HG02610 (cell line): ENCODE data around the gene ADGRG3.

Experiments
- ATAC-seq: cut with Tn5 transposase; IDR thresholded peaks from one replicate; pipeline ENCODE4 v1.9.1; 2021; ENCODE audit warnings: mild to moderate bottlenecking, moderate library complexity; ENCODE audit not compliant: unreplicated experiment

Gene ADGRG3

DNA sequence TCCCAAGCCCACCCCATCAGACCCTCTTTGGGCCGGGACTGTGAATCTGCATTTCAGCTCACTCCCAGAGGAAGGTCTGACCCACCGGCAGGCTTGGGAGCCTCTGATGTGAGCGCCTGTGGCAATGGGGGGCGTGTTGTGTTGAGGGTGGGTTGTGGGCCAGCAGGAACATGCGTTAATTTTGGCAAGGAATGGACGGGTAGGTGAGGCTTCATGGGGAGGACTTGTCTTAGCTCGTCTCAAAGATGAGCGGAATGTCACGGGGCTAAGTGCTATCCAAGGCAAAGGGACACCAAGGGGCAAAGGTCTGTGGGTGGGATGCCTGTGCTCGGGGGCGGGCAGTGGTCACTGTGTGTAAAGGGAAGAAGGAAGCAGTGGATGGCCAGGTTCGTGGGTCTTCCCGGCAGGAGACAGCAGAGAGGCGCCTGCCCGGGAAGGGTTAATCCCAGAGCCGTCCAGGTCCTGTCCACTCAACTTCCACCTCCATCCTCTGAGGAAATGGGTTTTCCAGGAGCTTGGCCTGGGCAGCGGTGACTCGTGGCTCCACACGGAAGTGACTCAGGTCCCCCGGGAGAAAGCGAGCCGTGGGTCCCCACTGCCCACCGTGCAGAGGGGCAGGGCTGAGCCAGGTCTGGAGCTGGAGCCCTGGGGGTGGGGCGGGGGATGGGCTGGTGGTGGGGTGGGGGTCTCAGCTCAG lies 22.3 kb upstream of the ADGRG3 start:
- no peak for ATAC-seq

DNA sequence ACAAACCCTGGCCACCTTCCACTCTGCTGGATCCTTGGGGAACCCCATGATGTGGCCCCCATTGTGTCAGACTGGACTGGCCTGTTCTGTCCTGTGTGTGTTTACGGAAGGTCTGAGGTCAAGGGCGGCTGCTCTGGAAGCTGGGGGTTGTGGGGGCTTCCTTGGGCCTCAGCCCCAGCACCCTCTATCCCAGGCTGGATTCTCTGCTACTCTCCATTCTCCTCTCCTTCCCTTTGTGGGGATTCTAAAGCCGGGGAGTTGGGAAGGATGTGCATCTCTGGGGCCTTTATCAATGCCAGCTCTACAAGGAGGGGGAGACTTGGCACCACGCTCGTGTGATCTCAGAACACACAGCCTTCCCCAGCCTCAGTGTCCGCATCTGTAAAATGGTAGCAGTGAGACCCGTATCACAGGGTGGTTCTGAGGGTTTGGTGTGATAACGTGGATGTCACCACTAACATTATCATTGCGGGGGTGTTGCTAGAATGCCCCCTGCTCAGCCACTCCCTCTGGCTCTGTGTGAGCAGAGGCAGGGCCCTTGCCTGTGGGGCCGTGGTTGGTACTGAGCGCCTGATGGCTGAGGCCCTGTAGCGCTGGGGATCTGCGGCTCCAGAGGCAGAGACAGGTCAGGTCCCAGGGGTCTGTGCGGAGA lies 21.6 kb upstream of the ADGRG3 start:
- no peak for ATAC-seq

DNA sequence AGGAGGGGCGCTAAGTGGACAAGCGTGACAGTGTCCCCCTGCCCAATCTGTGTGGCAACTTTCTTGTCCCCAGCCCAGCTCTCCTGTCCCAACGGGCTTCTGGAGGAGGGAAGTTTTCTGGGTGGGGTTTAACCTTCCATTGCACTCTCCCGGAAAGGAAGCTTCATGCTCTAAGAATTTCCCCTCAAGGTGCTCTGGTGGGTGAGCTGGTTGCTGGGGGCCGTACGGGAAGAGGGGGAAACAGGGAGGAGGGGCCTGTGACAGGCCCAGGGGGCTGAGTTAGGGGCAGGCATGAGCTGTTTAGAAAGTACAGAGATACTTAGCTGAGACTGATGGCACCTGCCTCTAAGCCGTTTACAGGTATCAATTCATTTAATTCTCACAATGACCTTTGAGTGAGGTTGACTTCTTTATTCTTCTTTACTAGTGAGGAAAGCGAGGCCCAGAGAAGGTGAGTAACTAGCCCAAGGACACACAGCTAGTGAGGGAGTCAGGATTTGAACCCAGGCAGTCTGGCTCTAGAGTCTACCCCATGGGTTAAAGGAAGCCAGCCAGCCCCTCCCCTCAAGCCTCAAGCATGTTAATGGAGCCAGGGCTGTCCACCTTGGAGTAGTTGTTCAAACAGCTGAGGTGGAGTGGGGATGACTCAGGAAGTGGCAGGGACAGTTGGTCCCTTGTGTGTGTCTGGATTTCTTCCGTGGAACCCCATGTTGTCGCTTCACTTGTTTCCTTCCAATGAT lies 20.8 kb upstream of the ADGRG3 start:
- no peak for ATAC-seq

DNA sequence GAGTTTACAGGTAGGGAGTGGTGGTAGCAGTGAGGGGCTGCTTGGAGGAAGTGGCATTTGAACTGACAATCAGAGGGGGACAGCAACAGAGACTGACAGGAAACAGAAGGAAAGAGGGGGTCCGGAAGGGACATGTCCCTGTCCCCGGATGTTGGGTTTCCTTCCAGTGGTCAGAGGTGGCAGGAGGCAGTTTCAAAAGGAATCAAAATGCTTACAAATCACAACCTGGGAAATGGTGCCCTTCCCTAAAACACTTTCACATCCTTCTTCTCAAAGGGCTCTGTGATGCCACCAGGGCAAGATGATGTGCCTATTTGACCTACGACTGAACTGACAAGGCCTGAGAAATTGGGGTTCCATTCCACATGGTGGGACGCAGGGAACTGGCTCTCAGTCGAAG lies 20.0 kb upstream of the ADGRG3 start:
- no peak for ATAC-seq

DNA sequence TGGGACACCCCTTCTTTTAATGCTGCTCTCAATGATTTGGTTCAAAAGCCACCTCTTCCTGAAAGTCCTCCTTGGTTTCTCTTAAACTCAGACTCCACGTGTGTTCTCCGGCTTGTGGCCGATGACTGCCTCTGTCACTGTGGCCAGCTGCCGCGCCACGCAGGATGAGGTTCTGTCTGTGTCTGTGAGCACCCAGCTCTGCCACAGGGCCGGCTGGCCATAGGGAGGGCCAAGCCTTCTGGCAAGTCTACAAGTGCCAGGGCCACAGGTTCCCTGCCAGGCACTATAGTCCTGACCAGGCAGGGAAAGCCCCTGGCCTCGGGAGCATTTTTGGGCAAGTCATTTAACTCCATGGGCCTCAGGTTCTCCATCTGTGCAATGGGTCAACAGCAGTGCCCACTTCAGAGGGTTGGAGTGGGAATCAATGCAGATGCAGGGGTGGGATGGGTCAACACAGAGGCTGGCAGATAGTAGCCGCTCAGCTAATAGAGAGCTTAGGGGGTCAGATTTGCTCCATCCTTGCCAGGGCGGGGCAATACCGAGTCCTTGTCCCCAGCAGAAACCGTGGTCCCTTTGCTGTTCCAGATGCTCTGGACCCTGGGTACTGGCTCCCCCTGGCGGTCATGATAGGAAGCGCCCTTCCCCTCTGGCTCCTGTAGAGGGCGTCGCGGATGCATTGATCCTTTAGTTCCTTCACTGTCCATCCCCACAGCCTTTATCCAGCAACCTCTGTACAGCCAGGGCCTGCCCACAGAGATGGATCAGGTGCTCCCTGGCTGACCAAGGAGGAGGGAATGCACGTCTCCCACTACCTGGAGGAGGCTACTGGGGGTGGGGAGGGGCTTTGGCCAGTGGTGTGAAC lies 19.3 kb upstream of the ADGRG3 start:
- ATAC-seq: no peak

DNA sequence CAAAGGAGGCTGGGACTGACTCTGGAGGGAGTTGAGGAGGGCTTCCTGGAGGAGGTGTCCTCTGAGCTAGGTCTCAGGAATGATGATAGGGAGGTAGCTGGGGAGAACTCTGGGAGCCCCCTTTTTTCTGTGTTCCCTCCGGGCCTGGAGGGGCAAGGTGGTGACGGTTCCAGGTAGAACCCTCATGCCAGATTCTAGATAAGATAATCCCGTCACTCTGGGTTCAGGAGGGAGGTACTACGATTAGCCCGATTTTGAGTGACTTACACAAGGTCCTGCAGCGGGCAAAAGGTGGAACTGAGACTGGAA lies 18.7 kb upstream of the ADGRG3 start:
- no peak for ATAC-seq

DNA sequence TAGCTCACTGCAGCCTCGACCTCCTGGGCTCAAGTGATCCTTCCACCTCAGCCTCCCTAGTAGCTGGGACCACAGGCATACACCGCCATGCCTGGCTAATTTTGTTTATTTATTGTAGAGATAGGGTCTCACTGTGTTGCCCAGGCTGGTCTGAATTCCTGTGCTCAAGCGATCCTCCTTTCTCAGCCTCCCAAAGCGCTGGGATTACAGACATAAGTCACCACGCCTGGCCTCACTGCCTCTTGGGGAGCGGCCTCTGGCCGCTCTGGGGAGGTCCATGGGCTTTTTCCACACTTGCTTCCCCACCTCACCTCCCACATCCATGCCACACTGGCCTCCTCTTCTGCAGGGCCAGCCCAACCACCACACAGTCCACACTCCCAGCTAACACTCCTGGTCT lies 18.3 kb upstream of the ADGRG3 start:
- no peak for ATAC-seq

DNA sequence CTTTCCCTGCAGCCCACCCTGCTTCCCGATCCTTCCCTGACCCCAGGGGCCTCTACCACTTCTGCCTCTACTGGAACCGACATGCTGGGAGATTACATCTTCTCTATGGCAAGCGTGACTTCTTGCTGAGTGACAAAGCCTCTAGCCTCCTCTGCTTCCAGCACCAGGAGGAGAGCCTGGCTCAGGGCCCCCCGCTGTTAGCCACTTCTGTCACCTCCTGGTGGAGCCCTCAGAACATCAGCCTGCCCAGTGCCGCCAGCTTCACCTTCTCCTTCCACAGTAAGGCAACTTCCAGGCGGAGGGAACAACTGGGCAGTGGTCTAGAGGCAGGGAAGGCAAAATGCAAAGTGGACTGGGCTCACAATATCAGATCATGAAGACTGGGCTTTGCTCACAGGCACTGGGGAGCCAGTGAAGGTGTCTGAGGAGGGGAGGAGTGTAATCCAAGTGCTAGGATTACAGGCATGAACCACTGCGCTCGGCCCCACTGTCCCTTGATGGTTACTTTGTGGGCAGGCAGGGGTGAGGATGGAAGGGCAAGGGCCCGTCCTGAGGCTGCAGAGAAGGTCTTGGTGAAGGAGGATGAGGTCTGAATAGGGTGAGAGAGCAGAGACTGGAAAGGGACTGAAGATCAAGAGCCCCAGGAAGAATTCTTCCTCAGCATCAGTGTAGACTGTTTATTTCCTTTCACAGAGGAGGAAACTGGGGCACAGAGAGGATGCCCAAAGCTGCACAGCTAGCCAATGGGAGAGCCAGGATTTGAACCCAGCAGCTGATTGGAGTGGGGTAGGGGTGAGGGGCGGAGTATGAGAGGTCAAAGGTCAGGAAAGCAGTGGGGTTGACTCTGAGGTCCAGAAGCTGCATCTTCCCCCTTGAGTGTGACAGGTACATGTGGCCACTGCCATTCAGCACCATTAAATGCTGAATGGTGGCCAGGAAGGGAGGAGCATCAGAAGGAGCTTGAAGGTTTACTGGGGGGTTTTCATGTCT lies 16.5 kb upstream of the ADGRG3 start:
- no peak for ATAC-seq

DNA sequence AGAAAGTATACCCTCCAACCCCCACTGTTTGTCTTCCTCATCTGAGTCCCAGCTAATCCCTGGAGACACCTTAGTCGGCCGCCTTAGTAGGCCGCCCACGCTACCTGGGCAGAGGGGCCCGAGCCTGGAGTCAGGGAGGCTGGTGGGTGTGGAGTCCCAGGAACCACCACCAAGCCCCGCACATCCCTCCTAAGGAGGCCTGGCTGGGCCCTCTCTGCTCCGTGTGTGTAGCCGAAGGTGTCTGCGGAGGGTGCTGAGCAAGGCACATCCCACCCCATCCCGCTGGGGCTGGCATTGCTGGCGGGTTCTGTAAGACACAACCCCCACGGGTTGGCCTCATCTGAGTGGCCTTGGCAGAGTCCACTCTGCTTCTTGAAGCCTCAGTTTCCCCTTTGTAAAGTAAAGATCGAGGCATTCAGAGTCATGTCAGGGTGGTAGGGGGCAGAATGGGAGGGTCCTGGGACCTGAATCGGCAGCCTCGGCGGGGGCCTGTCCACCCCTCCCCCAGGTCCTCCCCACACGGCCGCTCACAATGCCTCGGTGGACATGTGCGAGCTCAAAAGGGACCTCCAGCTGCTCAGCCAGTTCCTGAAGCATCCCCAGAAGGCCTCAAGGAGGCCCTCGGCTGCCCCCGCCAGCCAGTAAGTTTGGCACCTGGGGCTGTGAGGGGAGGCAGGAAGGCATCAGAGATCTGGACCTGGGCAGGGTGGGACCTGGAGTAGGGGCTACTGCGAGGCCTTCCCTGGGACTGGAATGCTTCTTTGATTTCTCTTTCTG lies 15.2 kb upstream of the ADGRG3 start:
- ATAC-seq: no peak

DNA sequence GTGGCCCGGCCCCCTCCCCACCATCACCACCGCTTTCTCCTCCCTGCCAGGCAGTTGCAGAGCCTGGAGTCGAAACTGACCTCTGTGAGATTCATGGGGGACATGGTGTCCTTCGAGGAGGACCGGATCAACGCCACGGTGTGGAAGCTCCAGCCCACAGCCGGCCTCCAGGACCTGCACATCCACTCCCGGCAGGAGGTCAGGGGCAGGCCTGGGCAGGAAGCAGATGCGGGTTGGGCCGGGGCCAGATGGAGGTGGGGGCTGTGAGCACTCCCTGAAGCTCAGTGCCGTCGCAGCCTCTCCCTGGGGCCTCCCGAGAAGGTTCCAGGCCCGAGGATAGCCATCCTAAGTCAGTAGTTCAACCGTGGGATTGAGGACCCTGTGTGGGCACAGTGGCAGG lies 14.2 kb upstream of the ADGRG3 start:
- ATAC-seq: no peak

DNA sequence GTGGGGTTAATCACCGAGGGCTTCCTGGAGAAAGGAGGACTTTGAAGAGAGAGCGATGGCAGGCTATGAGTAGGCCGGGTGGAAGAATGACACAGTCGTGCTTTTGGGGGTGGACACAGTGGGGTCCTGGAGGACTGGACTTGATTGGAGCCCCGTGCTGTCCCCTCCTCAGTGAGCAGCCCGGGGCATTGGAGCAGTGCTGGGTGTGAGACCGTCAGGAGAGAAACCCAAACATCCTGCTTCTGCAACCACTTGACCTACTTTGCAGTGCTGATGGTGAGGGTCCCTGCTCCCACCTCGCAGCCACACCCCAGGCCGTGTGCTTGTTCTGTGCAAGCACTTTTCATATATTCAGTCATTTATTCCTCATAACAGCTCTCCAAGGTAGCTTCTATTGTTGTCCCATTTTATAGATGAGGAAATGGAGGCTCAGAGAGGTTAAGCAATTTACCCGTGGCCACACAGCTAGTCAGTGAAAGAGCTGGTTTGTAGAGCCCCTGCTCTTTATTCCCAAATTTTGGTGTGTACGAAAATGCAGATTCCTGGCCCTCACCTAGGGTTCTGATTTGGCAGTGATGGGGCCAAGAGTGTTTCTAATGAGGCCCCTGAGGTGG lies 11.7 kb upstream of the ADGRG3 start:
- ATAC-seq: no peak

DNA sequence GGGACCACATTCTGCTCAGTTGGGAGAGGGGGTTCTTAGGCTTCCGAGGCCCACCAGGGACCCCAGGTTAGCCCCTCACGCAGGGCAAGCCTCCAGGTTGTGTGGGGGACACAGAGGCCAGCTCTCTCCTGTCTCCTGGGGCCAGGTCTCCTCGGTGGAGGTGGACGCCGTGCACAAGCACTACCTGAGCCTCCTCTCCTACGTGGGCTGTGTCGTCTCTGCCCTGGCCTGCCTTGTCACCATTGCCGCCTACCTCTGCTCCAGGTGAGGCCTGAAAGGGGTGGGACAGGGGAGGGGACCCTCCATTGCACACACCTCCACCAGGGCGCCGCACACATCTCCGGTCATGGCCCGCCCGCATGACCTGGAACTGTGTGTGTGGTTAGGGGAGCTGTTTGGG lies 10.9 kb upstream of the ADGRG3 start:
- no peak for ATAC-seq

DNA sequence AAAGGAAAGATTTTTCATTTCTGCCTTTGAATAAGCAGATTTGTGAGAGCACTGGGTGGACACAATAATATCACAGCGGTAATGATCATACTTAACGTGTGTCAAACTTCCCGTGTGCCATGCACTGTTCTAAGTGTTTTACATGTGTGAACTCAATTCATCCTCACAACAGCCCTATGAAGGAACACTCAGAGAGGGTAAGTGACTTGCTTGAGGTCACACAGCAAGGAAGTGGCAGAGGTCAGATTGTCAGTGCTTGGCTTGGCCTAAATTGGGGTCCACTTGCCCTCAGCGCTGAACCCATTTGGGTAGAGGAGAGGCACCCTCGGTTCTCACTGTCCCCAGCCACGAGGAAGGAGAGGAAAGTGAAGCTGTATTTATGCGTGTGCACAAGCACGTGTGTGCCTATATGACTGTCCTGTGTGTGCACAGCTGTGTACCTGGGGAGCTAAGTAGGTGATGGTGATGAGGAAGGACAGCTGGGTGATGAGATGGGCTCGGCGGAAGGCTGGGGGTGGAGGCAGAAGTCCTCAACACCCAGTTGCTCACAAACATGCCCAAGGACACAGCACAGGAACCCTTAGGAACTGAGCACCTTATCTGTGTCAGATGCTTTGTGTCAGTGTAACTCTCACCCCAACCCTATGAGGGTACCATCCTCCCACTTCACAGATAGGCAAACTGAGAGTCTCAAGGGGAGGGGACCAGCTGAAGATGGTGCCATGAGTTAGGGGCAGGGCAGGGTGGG lies 9.8 kb upstream of the ADGRG3 start:
- no peak for ATAC-seq

DNA sequence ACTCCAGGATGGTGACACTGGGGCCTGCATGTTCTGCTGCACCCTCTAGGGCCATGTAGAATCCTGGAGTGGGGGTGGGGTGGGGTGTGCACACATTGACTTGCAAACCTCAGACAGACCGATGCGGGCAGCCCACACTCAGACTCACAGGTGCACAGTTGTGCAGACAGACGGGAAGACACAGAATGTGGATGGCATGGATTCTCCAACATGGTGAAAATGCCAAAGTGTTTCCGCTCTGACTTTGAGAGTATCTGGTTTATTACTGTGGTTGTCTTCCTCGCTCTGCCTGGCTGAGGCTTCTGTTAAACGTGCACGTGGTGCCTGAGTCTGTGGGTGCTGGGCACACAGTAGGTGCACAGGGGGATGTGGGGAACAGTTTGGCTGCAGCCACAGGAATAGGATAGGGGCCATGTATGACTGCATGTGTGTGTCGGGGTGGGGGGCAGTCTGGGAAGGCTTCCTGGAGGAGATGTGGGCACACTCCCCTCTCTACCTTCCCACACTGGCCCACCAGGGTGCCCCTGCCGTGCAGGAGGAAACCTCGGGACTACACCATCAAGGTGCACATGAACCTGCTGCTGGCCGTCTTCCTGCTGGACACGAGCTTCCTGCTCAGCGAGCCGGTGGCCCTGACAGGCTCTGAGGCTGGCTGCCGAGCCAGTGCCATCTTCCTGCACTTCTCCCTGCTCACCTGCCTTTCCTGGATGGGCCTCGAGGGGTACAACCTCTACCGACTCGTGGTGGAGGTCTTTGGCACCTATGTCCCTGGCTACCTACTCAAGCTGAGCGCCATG lies 9.0 kb upstream of the ADGRG3 start:
- ATAC-seq: no peak

DNA sequence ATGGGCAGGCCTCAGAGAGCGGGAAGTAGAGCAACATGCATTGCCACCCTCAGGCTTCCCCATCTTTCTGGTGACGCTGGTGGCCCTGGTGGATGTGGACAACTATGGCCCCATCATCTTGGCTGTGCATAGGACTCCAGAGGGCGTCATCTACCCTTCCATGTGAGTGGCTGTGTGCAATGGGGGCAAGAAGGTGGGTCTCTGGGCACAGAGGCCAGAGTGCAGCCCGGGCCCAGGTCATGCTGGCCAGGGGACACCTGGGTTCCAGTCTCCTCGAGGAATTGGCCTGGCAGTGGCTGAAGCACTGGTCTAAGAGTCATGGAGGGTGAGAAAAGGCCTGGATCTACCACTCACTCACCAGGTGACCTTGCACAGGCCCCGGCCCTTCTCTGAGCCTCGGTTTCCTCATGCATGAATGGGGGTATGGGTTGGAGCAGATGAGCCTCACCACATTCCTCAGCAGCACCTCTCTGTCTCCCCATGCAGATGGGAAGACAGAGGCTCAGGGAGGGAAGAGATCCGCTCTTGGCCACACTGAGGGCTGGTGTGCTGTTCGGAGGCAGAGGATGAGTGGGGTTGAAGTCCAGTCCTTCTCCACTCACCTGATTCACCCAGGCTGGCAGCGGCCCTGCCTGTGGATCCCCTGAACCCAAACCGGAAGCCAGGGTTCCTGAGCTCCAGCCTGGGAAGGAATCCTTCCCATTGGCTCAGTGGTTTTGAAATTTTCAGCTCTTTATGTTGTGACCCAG lies 7.2 kb upstream of the ADGRG3 start:
- ATAC-seq: no peak

DNA sequence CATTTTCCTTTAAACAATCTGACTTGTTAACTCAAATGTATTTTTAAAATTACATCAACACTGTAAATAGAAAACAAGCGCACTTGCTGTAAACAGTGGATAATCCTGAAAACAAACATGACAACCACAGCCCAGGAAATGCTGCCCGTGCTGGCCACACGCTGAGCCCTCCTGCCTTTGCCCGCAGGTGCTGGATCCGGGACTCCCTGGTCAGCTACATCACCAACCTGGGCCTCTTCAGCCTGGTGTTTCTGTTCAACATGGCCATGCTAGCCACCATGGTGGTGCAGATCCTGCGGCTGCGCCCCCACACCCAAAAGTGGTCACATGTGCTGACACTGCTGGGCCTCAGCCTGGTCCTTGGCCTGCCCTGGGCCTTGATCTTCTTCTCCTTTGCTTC lies 6.6 kb upstream of the ADGRG3 start:
- no peak for ATAC-seq
